Measurements from ENCODE around the gene KRTAP5-3.
A peak's percentile ranks its signal among the peaks of the same experiment; 100 is the strongest.

KRTAP5-3 gene

GRCh38 chr11:1574238-1574932 is 33.9 kb downstream of the KRTAP5-3 start:
- peak; percentile 62 for TF ChIP-seq CTCF (IDR thresholded peaks at IDR 0.05; ENCODE audit: insufficient read depth, missing control alignments)
- FAIRE-seq: no peak
- DNase-seq (ENCODE audit: insufficient read length, low spot score): no peak

- TF ChIP-seq CTCF (IDR thresholded peaks at IDR 0.05; ENCODE audit: insufficient read depth, missing control alignments): no peak
- DNase-seq (ENCODE audit: insufficient read length, low spot score) (no peak), FAIRE-seq (no peak)
These were observed 34.4 kb downstream of the KRTAP5-3 start for GRCh38 chr11:1573903-1574237.

- no peak for DNase-seq (ENCODE audit: insufficient read length, low spot score)
- FAIRE-seq: no peak
- no peak for TF ChIP-seq CTCF (IDR thresholded peaks at IDR 0.05; ENCODE audit: insufficient read depth, missing control alignments)
These were observed 35.0 kb downstream of the KRTAP5-3 start for GRCh38 chr11:1573077-1573902.

GRCh38 chr11:1572197-1573076 is 35.8 kb downstream of the KRTAP5-3 start, which contains the start of gene DUSP8:
Gene DUSP8 (minus strand): TSS chr11:1572271. CDS start chr11:1565826, 6,445 bp downstream.
- TF ChIP-seq CTCF (IDR thresholded peaks at IDR 0.05; ENCODE audit: insufficient read depth, missing control alignments): no peak
- peak; percentile 70 for DNase-seq (ENCODE audit: insufficient read length, low spot score)
- FAIRE-seq: no peak

GRCh38 chr11:1571760-1572196 is 36.5 kb downstream of the KRTAP5-3 start:
- no peak for FAIRE-seq

More at GRCh38 chr11:1571760-1572196, 36.5 kb downstream of the KRTAP5-3 start:
- no peak for DNase-seq (ENCODE audit: insufficient read length, low spot score)
- no peak for TF ChIP-seq CTCF (IDR thresholded peaks at IDR 0.05; ENCODE audit: insufficient read depth, missing control alignments)

Measured in D721Med (cell line).